Type B pancreatic cell (in vitro differentiated cells): ENCODE measurements around the gene ALKAL2. TPM values are rescaled to one million over a fixed set of nuclear protein-coding genes. Genes with fewer than 3 reads are reported as not detected.
A peak's percentile ranks its signal among the peaks of the same experiment; 100 is the strongest.

ENCODE experiments used
- DNase-seq: peaks from one replicate; pipeline ENCODE4 v3.0.0; 2021; ENCODE audit warnings: mixed read lengths; ENCODE audit not compliant: unreplicated experiment; ENCODE audit errors: extremely low spot score
- H3K27ac Mint-ChIP-seq: 2 replicates; pipeline ENCODE4 v1.8.0; 2021; ENCODE audit warnings: mild to moderate bottlenecking, mixed read lengths
- H3K27me3 Mint-ChIP-seq: 2 replicates; pipeline ENCODE4 v1.8.0; 2021; ENCODE audit warnings: mixed read lengths
- H3K36me3 Mint-ChIP-seq: 2 replicates; pipeline ENCODE4 v1.8.0; 2021; ENCODE audit warnings: mixed read lengths
- H3K4me1 Mint-ChIP-seq: one replicate; pipeline ENCODE4 v1.8.0; 2021; ENCODE audit warnings: mixed read lengths; ENCODE audit not compliant: unreplicated experiment
- H3K4me3 Mint-ChIP-seq: 2 replicates; pipeline ENCODE4 v1.8.0; 2021; ENCODE audit warnings: mild to moderate bottlenecking, mixed read lengths
- H3K9me3 Mint-ChIP-seq: 2 replicates; pipeline ENCODE4 v1.8.0; 2021; ENCODE audit warnings: mixed read lengths
- CTCF ChIP-seq: fragments of 200-600 bp; sonication (generic); conservative IDR thresholded peaks from 2 replicates; pipeline ENCODE4 v1.5.0; 2021; ENCODE audit warnings: antibody characterized with exemption, mild to moderate bottlenecking
- total RNA-seq: library from RNA; stranded (reverse); gene quantifications from 2 replicates; pipeline ENCODE4 v1.2.1, GENCODE V29; 2021; ENCODE audit warnings: low replicate concordance

Gene ALKAL2
- total RNA-seq, 1 donor from 2014 or later: 3.5 TPM

DNA sequence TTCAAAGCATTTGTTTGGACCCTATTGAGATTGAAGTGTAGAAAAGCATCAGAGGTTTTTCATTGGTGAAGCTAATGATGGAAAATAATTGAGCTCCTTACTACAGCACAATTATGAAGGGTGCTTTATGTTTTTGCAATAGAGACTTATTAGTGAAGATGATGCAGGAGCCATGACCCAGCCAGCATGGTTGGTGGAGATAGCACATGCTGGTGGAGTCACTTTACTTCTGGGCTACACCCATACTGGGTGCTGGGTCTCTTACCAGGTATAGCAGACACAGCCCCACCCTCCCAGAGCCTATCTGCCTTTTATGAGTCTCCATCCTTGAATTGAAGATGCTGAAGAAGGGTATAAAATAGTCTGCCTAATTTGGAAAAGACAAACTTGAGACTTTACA, 19.6 kb downstream of the ALKAL2 start:
- no peak for TF ChIP-seq CTCF
- H3K4me1 Mint-ChIP-seq: peaks cover 44% of the 10 kb centered on the region
- H3K27me3 Mint-ChIP-seq: no peaks in the 10 kb centered on the region
- no peak overlapping the region for H3K27ac Mint-ChIP-seq
- H3K9me3 Mint-ChIP-seq: no peaks in the 10 kb centered on the region
- no peak overlapping the region for H3K4me3 Mint-ChIP-seq
- DNase-seq: no peak
- H3K36me3 Mint-ChIP-seq: peaks cover 7% of the 10 kb centered on the region

DNA sequence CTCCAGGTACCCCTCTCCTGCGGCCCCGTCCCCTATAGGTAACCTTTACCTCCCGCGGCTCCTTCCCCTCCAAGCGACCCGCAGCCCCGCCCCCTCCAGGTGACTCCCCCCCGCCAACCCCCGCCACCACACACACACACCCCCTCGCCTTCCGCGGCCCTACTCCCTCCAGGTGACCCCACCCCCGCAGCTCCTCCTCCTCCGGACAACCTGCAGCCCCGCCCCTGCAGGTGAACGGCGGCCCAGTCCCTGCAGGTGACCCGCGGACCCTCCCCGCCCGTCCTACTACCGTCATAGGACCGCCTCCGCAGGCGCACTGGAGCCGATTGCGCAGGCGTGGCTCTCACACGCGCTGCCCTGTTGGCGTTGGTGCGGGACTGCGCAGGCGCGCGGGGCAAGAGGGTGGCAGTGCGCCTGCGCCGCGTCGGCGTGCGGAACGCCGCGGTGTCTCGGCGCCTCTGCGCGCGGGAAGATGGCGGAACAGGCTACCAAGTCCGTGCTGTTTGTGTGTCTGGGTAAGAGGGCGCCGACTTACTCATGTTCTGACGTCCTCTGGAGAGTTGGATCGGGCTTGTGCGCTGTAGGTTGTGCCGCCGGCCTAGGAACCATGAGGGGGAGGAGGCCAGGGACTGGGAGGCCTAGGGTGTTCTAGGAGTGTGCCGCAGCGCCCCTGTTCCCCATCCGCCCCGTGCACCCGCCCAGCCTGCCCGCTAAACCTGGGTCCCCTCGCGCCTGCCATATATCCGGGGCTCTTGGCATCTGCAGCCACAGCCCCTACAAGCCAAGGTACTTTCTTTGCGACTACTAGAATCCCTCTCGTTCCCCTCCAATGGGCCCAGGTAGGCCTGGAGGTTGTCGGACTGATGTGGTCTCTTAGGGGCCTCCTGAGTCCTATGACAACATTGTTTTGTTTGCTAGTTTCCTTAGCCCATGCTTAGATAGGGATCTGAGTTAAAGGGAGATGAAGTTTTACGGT, 23.1 kb downstream of the ALKAL2 start, which contains the start of gene ACP1:
Gene ACP1, plus strand, starts transcription at position 455 of the 976 bp plus-strand sequence. Its CDS starts 18 bp downstream, at position 473.
- no peaks in the 10 kb centered on the region for H3K27me3 Mint-ChIP-seq
- DNase-seq: peak; percentile 98
- H3K4me1 Mint-ChIP-seq: peaks cover 43% of the 10 kb centered on the region
- no peak for TF ChIP-seq CTCF
- H3K9me3 Mint-ChIP-seq: no peaks in the 10 kb centered on the region
- H3K27ac Mint-ChIP-seq: peak within 1 kb of the TSS; percentile 96
- H3K4me3 Mint-ChIP-seq: peak within 1 kb of the TSS; percentile 95
- H3K36me3 Mint-ChIP-seq: peaks cover 13% of the 10 kb centered on the region

GRCh38 chr2:263774-264492, 24.0 kb downstream of the ALKAL2 start, which contains the start of gene SH3YL1:
Gene SH3YL1 (minus strand): TSS chr2:264032. CDS start chr2:263984, 48 bp downstream.
- TF ChIP-seq CTCF: no peak
- H3K36me3 Mint-ChIP-seq: peaks cover 20% of the 10 kb centered on the region
- DNase-seq: peak; percentile 78

DNA sequence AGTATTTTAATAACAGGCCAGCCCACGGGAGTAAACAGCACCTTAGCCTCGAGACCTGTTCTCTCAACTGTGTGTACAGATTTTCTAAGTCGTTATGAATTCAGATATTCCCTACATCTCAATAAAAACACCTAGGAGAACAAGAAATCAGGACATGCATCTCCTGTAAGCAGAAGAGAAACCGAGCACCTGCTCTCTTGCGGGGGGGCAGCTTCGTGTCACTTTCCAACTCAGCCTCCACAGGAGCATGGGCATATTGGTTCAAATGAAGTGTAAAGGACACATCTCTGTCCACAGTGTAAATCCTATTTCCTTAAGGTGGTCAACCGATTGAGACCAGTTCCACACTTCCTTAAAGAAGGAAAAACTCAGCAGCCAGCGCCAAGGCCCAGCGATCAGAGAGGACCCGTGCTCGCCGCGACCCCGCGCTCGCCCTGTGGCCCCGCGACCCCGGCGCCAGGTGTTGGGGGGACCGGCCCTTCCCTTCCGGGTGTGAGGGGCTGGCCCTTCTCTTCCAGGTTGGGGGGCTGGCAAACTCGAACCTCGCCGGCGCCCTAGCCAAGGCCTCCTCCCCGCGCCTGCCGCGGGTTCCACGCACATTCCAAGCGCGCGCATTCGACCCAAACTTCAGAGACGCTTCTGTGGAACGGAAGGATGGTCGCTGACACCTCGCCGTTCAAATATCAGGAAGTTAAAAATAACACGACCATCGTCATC, 24.7 kb downstream of the ALKAL2 start:
- H3K4me1 Mint-ChIP-seq: peaks cover 30% of the 10 kb centered on the region
- no peak for DNase-seq
- H3K36me3 Mint-ChIP-seq: peaks cover 27% of the 10 kb centered on the region
- H3K4me3 Mint-ChIP-seq: peak overlapping the region; percentile 88
- no peaks in the 10 kb centered on the region for H3K27me3 Mint-ChIP-seq
- H3K27ac Mint-ChIP-seq: peak overlapping the region; percentile 92
- H3K9me3 Mint-ChIP-seq: no peaks in the 10 kb centered on the region
- no peak for TF ChIP-seq CTCF

More at GRCh38 chr2:263774-264492, 24.0 kb downstream of the ALKAL2 start, which contains the start of gene SH3YL1:
- peak within 1 kb of the TSS; percentile 95 for H3K4me3 Mint-ChIP-seq
- peak within 1 kb of the TSS; percentile 96 for H3K27ac Mint-ChIP-seq
- H3K9me3 Mint-ChIP-seq: no peaks in the 10 kb centered on the region
- H3K27me3 Mint-ChIP-seq: no peaks in the 10 kb centered on the region
- peaks cover 37% of the 10 kb centered on the region for H3K4me1 Mint-ChIP-seq

- peaks cover 30% of the 10 kb centered on the region for H3K36me3 Mint-ChIP-seq
- TF ChIP-seq CTCF: no peak
- H3K4me1 Mint-ChIP-seq: peaks cover 22% of the 10 kb centered on the region
- peak overlapping the region; percentile 79 for H3K27ac Mint-ChIP-seq
- no peak for DNase-seq
- H3K4me3 Mint-ChIP-seq: peak overlapping the region; percentile 88
- H3K27me3 Mint-ChIP-seq: no peaks in the 10 kb centered on the region
- H3K9me3 Mint-ChIP-seq: no peaks in the 10 kb centered on the region
Observed at GRCh38 chr2:262117-262516, 25.8 kb downstream of the ALKAL2 start.
